ENCODE results near the gene FUOM. TPM values are rescaled to one million over a fixed set of nuclear protein-coding genes. Genes with fewer than 3 reads are reported as not detected.
"Not testable (repeated sequence)": the region's sequence is repeated elsewhere in the genome, so short reads cannot be mapped to it uniquely, and the experiment has no call there.

The FUOM gene
- total RNA-seq, 1 experiment from 2014 or later, result 41.8 TPM

- H3K9ac ChIP-seq (ENCODE audit: extremely low read depth, insufficient read length, low read length), result no peak overlapping the region
- H3K4ac ChIP-seq (ENCODE audit: low read depth, low read length), result no peak overlapping the region
- no peaks in the 10 kb centered on the region for H3K79me2 ChIP-seq (ENCODE audit: insufficient read depth, low read length)
- no peak overlapping the region for H2BK20ac ChIP-seq (ENCODE audit: low read depth, low read length, poor library complexity, severe bottlenecking)
- no peak overlapping the region for H3K4me2 ChIP-seq (ENCODE audit: insufficient read depth, insufficient read length, low read length)
- no peak overlapping the region for H3K27ac ChIP-seq (ENCODE audit: insufficient read length, low read depth, low read length)
- no peak for DNase-seq
- H3K79me1 ChIP-seq (ENCODE audit: insufficient read depth, low read depth, low read length, poor library complexity, severe bottlenecking), result no peaks in the 10 kb centered on the region
- Mint-ChIP-seq H3K27me3 (ENCODE audit: low read depth) (peaks cover 58% of the 10 kb centered on the region), H3K4me3 (peak overlapping the region in 1 of 2 experiments; percentile 63; a peak in 3 of 5 replicates), H3K4me1 (peaks cover 0 to 5% of the 10 kb centered on the region in 2 experiments; a peak in 2 of 4 replicates), H3K36me3 (ENCODE audit: insufficient read depth in 1 of 3, low read depth in 3 of 3) (peaks cover 0 to 5% (median 1%) of the 10 kb centered on the region in 3 experiments; a peak in 1 of 7 replicates), H3K9me3 (peaks cover 0 to 3% of the 10 kb centered on the region in 2 experiments; a peak in 2 of 5 replicates), H3K27ac (no peak overlapping the region)
- no peak overlapping the region for H3K14ac ChIP-seq (ENCODE audit: insufficient read depth, low read length)
- H4K5ac ChIP-seq (ENCODE audit: insufficient read length, low read depth, low read length), result no peak overlapping the region
- H2AFZ ChIP-seq (ENCODE audit: low read length), result no peak overlapping the region
- WGBS (ENCODE audit: extremely low coverage, insufficient read length, low lambda C conversion rate), result no CpG with 5 or more reads among the region's 30 CpGs
- H2BK5ac ChIP-seq (ENCODE audit: insufficient read length, low read length), result no peak overlapping the region
- H3K18ac ChIP-seq (ENCODE audit: insufficient read length, low read depth, low read length), result no peak overlapping the region
- peaks cover 18% of the 10 kb centered on the region for H3K27me3 ChIP-seq (ENCODE audit: insufficient read depth, low read length)
- H3K9me3 ChIP-seq (ENCODE audit: control insufficient read depth, low read depth, low read length), result no peaks in the 10 kb centered on the region
- H3K23ac ChIP-seq (ENCODE audit: insufficient read length, low read depth, low read length), result no peak overlapping the region
- H2BK120ac ChIP-seq (ENCODE audit: low read depth, low read length, poor library complexity, severe bottlenecking), result no peak overlapping the region
- no peaks in the 10 kb centered on the region for H4K20me1 ChIP-seq (ENCODE audit: control insufficient read depth, insufficient read depth, insufficient read length)
- no peak for TF ChIP-seq CTCF (conservative IDR thresholded peaks at IDR 0.05)
- no peak overlapping the region for H3K56ac ChIP-seq (ENCODE audit: insufficient read length, low read depth, low read length)
- no peak overlapping the region for H2AK5ac ChIP-seq (ENCODE audit: insufficient read length, low read length)
- H4K91ac ChIP-seq (ENCODE audit: insufficient read length, low read depth, low read length), result no peak overlapping the region
- no peaks in the 10 kb centered on the region for H3K4me1 ChIP-seq (ENCODE audit: insufficient read depth, low read length)
- no peak overlapping the region for H3T11ph ChIP-seq (ENCODE audit: low read length)
- no peak overlapping the region for H4K8ac ChIP-seq (replicated peaks; ENCODE audit: insufficient read length, low read depth, low read length)
- H3K23me2 ChIP-seq (ENCODE audit: insufficient read length, low read depth, low read length, poor library complexity, severe bottlenecking), result peaks cover 8% of the 10 kb centered on the region
- H2BK12ac ChIP-seq (ENCODE audit: insufficient read length, low read depth, low read length), result no peak overlapping the region
- no peak overlapping the region for H2BK15ac ChIP-seq (ENCODE audit: low read depth, low read length)
Observed at GRCh38 chr10:133377025-133377817, 19.4 kb upstream of the FUOM start.

DNA sequence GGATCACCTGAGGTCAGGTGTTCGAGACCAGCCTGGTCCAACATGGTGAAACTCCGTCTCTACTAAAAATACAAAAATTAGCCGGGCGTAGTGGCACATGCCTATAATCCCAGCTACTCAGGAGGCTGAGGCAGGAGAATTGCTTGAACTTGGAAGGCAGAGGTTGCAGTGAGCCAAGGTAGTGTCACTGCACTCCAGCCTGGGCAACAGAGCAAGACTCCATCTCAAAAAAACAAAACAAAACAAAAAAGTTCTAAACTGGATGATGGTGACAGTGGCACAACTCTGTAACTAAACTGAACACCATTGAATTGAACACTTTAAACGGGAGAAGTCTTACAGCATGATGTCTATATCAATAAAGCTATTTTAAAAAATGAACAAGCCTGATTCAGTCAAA is 18.4 kb upstream of the FUOM start:
- H2BK15ac ChIP-seq (ENCODE audit: low read depth, low read length); H4K91ac ChIP-seq (ENCODE audit: insufficient read length, low read depth, low read length); H2BK120ac ChIP-seq (ENCODE audit: low read depth, low read length, poor library complexity, severe bottlenecking); H3K36me3 Mint-ChIP-seq (ENCODE audit: insufficient read depth in 1 of 3, low read depth in 3 of 3); H3K14ac ChIP-seq (ENCODE audit: insufficient read depth, low read length); H3K9me3 ChIP-seq (ENCODE audit: control insufficient read depth, low read depth, low read length); H2BK5ac ChIP-seq (ENCODE audit: insufficient read length, low read length); H3K4me3 Mint-ChIP-seq; H3K27ac Mint-ChIP-seq; H3T11ph ChIP-seq (ENCODE audit: low read length); H3K4me1 ChIP-seq (ENCODE audit: insufficient read depth, low read length); H3K79me2 ChIP-seq (ENCODE audit: insufficient read depth, low read length); H4K20me1 ChIP-seq (ENCODE audit: control insufficient read depth, insufficient read depth, insufficient read length); H3K4ac ChIP-seq (ENCODE audit: low read depth, low read length); H2BK20ac ChIP-seq (ENCODE audit: low read depth, low read length, poor library complexity, severe bottlenecking); H2BK12ac ChIP-seq (ENCODE audit: insufficient read length, low read depth, low read length); H3K18ac ChIP-seq (ENCODE audit: insufficient read length, low read depth, low read length); H4K8ac ChIP-seq (replicated peaks; ENCODE audit: insufficient read length, low read depth, low read length); H3K4me2 ChIP-seq (ENCODE audit: insufficient read depth, insufficient read length, low read length); H2AFZ ChIP-seq (ENCODE audit: low read length); H3K9me3 Mint-ChIP-seq; H2AK5ac ChIP-seq (ENCODE audit: insufficient read length, low read length); DNase-seq; H4K5ac ChIP-seq (ENCODE audit: insufficient read length, low read depth, low read length); H3K23ac ChIP-seq (ENCODE audit: insufficient read length, low read depth, low read length); H3K27ac ChIP-seq (ENCODE audit: insufficient read length, low read depth, low read length); H3K79me1 ChIP-seq (ENCODE audit: insufficient read depth, low read depth, low read length, poor library complexity, severe bottlenecking); H3K23me2 ChIP-seq (ENCODE audit: insufficient read length, low read depth, low read length, poor library complexity, severe bottlenecking); H3K9ac ChIP-seq (ENCODE audit: extremely low read depth, insufficient read length, low read length); H3K4me1 Mint-ChIP-seq; H3K56ac ChIP-seq (ENCODE audit: insufficient read length, low read depth, low read length): not testable (repeated sequence)
- H3K27me3 Mint-ChIP-seq (ENCODE audit: low read depth), result peaks cover 58% of the 10 kb centered on the region
- WGBS (ENCODE audit: extremely low coverage, insufficient read length, low lambda C conversion rate), result no CpG with 5 or more reads among the region's 5 CpGs
- H3K27me3 ChIP-seq (ENCODE audit: insufficient read depth, low read length), result peaks cover 18% of the 10 kb centered on the region
